Mucosa of descending colon (tissue), 3 donors: ENCODE measurements around the gene GNG7. TPM values are rescaled to one million over a fixed set of nuclear protein-coding genes. Genes with fewer than 3 reads are reported as not detected.
A peak's percentile ranks its signal among the peaks of the same experiment; 100 is the strongest.
"Not testable (repeated sequence)": the region's sequence is repeated elsewhere in the genome, so short reads cannot be mapped to it uniquely, and the experiment has no call there.

Experiments
- ATAC-seq: fragments of 200-7000 bp; cut with Tn5 transposase; one replicate; pipeline ENCODE4 v1.9.1; 2020; ENCODE audit warnings: mild to moderate bottlenecking, moderate library complexity
- DNase-seq, 3 donors: peaks; one replicate each; pipeline ENCODE4 v3.0.0-alpha.2; 2020
- H3K36me3 ChIP-seq: fragments of 200-600 bp; one replicate; pipeline ENCODE4 v1.8.0; 2021; ENCODE audit warnings: low read depth, mild to moderate bottlenecking
- H3K4me1 ChIP-seq: fragments of 200-600 bp; one replicate; pipeline ENCODE4 v1.8.0; 2021; ENCODE audit warnings: low read depth, mild to moderate bottlenecking
- H3K4me3 ChIP-seq: fragments of 200-600 bp; one replicate; pipeline ENCODE4 v1.8.0; 2021; ENCODE audit warnings: mild to moderate bottlenecking
- H3K9me3 ChIP-seq: fragments of 200-600 bp; one replicate; pipeline ENCODE4 v1.8.0; 2021; ENCODE audit warnings: mild to moderate bottlenecking
- intact Hi-C, 2 donors: fragments of 100-400 bp; cut with DNase I in 1 of 2; cut with micrococcal nuclease in 1 of 2; formaldehyde crosslinking; loops; one replicate each; pipeline versions ENCODE4 v1.11.0 to v1.11.1; 2022; cut with DNase I, micrococcal nuclease
- total RNA-seq, 3 donors: library from RNA; stranded (reverse); fragmentation: NEBNext Ultra II Directional in 2 of 3; extraction: Animal tissue kit (Norgen Biotek cat#: 25700) in 2 of 3; gene quantifications; one replicate each; pipeline versions ENCODE4 v1.2.1 to v1.2.4, GENCODE V29; 2021 to 2023
- TF ChIP-seq, protein P1 (sequence below): fragments of 200-600 bp; IDR thresholded peaks from one replicate; pipeline ENCODE4 v1.8.0; 2022; ENCODE audit warnings: antibody characterized with exemption, mild to moderate bottlenecking
- donor health status: DM: no; HTN: no; CAD: no; lungs with moderate emphysema.
- donor health status: DM: no; HTN: no; CAD: no.
- donor health status: DM: no; HTN: yes; CAD: no.

GNG7 gene
- total RNA-seq, 3 donors from 2014 or later = 2.5 to 6.9 (median 2.9) TPM

DNA sequence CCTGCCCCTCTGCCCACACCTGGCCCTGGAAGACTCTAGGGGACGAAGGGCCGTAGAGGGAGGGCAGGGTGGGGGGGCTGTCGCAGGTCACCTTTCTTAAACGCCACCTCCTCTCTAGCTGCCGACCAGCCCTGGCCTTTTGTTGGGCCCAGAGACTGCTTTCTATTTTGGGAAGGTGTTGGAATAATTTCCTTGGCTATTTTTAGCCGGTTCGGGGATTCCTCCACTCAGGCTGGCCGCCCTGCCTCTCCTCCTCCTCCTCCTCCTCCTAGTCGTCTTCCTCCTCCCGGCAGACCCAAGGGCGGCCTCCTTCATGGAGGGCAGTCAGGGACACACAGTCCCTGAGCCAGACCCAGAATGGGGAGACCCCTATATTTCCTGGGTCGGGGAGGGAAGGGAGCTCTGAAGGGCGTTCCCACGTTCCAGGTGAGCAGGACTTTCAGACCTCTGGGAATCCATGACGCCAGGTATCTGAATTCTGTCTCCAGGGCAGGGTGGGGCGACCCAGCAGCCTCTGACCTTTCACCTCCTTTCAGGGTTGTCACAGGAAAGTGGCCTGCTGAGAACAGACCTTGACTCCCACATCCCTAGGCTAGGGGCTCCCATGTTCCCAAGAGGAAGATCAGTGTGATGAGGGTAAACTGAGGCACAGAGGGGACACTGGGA, 206.7 kb downstream of the GNG7 start:
- intact Hi-C loops = no loop called here
- Histone ChIP-seq H3K4me1 (peaks cover 36% of the 10 kb centered on the region), H3K4me3 (no peak overlapping the region), H3K36me3 (no peaks in the 10 kb centered on the region), H3K9me3 (no peaks in the 10 kb centered on the region)
- ATAC-seq (peak; percentile 17), DNase-seq (peak; percentile 61 to 73 (median 63))
- TF ChIP-seq, protein P1, sequence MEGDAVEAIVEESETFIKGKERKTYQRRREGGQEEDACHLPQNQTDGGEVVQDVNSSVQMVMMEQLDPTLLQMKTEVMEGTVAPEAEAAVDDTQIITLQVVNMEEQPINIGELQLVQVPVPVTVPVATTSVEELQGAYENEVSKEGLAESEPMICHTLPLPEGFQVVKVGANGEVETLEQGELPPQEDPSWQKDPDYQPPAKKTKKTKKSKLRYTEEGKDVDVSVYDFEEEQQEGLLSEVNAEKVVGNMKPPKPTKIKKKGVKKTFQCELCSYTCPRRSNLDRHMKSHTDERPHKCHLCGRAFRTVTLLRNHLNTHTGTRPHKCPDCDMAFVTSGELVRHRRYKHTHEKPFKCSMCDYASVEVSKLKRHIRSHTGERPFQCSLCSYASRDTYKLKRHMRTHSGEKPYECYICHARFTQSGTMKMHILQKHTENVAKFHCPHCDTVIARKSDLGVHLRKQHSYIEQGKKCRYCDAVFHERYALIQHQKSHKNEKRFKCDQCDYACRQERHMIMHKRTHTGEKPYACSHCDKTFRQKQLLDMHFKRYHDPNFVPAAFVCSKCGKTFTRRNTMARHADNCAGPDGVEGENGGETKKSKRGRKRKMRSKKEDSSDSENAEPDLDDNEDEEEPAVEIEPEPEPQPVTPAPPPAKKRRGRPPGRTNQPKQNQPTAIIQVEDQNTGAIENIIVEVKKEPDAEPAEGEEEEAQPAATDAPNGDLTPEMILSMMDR = no peak

DNA sequence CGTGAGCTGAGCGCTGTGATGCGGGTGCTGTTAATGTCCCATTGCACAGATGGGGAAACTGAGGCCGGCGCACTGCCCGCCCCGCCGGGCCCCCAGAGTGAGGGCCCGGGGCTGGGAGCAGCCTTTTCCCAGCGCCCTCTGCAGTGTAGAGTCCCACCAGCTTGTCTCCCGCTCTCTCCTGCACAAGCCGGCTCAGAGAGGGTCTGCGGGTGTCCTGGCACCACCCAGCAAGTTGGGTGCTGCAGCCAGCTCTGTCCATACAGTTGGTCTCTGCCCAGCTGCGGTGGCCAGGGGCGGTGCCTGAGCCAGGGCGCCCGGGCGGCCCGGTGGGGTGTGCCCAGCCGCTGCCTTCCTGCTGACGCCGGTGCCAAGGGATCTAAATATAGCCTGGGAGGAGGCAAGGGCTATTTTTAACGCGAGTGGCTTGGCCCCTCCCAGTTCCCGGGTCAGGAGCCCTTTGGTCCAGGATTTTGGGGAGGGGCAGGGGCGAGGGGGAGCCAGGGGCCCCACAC, 207.3 kb downstream of the GNG7 start:
- TF ChIP-seq, protein P1 = no peak
- Histone ChIP-seq H3K9me3 (no peaks in the 10 kb centered on the region), H3K4me1 (peaks cover 42% of the 10 kb centered on the region), H3K36me3 (no peaks in the 10 kb centered on the region), H3K4me3 (peak overlapping the region; percentile 22)
- intact Hi-C loops = no loop called here
- DNase-seq = peak; percentile 92 to 94 (median 93)
- ATAC-seq = peak; percentile 86

DNA sequence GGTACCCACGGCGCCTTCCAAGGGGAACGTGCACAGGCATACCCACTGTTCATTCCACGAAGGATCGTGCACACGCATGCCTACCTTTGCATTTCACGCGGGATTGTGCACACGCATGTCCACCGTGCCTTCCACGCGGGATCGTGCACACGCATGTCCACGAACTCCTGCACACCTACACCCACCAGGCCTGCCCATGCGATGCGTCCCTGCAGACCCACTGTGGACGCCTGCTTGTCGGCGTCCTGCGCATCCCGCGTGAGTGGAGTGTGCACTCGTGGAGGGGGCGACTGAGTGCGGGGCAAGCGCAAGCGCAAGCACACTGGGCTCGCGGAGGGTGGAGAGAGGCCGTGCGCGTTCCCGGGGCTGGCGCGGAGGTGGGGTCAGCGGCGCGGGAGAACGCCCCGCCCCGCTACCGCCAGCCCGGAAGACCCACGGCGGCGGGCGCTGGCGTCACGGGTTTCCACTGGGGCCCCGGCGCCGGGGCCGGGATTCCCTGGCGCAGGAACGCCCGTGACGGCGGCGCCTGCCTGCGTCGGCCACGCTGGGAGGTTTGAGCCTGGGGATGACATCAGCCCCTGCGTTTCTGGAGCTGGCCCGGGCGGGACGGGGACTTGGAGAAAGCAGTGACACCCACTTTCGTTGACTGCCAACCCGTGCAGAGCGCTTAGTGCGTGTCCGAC, 207.9 kb downstream of the GNG7 start:
- Histone ChIP-seq H3K36me3 (no peaks in the 10 kb centered on the region), H3K4me3 (peak overlapping the region; percentile 22), H3K9me3 (no peaks in the 10 kb centered on the region), H3K4me1 (peaks cover 47% of the 10 kb centered on the region)
- intact Hi-C loops = no loop called here
- TF ChIP-seq, protein P1 = no peak
- peak; percentile 72 to 86 (median 83) for DNase-seq
- ATAC-seq = peak; percentile 58

DNA sequence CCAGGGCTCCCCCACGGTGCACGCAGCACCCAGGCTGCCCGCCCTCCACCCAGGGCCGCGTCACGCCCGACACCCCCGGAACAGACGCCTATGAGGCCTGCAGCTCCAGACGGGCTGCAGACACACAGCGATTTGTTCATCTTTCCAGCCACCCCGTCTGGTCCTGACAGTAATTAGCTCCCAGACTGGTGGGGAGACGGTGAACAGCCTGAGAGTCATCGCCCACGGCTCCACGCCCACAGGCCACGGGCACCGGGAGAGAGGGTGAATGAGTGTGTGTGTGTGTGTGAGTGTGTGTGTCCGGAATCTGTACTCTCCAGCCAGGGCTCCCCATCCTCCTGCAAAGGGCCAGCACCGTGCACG, 208.4 kb downstream of the GNG7 start:
- ATAC-seq (no peak), DNase-seq (peak in 1 of 3 donors; percentile 55)
- Histone ChIP-seq H3K9me3 (no peaks in the 10 kb centered on the region), H3K4me1 (peaks cover 50% of the 10 kb centered on the region), H3K36me3 (no peaks in the 10 kb centered on the region), H3K4me3 (no peak overlapping the region)
- intact Hi-C loops = no loop called here
- TF ChIP-seq, protein P1 = no peak

DNA sequence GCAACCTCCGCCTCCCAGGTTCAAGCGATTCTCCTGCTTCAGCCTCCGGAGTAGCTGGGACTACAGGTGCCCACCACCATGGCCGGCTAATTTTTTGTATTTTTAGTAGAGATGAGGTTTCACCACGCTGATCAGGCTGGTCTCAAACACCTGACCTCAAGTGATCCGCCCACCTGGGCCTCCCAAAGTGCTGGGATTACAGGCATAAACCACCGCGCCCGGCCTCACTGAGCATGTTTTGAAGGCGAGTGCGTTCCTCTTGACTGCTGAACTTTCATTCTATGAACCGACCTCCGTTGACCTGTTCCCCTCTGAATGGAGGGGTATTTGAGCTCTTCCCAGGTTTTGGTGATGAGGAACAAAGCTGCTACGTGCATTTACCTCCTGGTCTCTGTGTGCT, 209.0 kb downstream of the GNG7 start:
- H3K4me3 ChIP-seq, H3K9me3 ChIP-seq, H3K36me3 ChIP-seq, intact Hi-C loops, ATAC-seq, DNase-seq: not testable (repeated sequence)
- peaks cover 56% of the 10 kb centered on the region for H3K4me1 ChIP-seq

DNA sequence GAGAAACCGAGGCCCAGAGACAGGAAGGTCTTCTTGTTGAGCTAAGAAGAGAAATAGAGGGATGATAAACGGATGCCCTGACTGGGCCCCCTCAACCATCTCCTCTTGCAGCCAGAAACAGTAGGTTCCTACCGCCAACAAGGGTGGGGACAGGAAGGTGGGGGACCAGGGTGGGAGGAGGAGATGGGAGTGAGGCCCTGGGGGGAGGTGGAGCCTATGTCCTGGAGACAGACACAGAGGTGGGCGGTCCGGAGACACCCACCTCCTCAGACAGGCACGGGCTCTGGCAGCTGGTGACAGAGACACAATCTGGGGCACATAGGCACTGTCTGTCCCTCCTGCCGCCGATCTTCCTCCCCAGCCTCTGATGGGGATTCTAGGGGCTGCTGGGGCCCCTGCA, 209.6 kb downstream of the GNG7 start:
- TF ChIP-seq, protein P1 = no peak
- Histone ChIP-seq H3K9me3 (no peaks in the 10 kb centered on the region), H3K4me3 (no peak overlapping the region), H3K36me3 (no peaks in the 10 kb centered on the region), H3K4me1 (peaks cover 61% of the 10 kb centered on the region)
- DNase-seq = no peak
- intact Hi-C loops = no loop called here
- ATAC-seq = no peak
